ENCODE measurements around the gene TMEM109. TPM values are rescaled to one million over a fixed set of nuclear protein-coding genes. Genes with fewer than 3 reads are reported as not detected.

TMEM109 gene
- total and polyA plus RNA-seq, 2 of the 4 experiments (the other 2 are of a cell fraction): 15.1 to 69.7 TPM

DNA sequence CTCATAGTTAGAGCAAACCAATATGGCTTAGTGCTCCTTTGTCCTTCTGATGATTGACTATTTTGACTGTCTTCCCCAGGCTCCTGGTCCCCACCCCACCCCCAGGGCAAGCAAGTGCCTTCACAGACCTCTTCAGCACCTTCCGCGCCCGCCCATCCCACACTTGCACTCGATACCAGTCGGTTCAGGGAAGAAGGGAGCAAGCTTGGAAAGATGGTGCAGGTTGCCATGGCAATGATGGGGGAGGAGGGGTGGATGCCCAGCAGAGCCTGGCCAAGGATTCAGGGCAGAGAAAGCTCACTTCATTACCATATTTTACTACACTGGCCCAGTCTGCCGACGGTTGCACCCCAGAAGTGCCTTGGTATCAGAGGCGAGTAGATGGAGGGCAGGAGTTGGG is 12.5 kb downstream of the TMEM109 start:
- Histone ChIP-seq H3K14ac (replicated peaks; ENCODE audit: low read depth, low read length) (no peak overlapping the region), H4K5ac (ENCODE audit: low read depth, low read length) (no peak overlapping the region), H4K8ac (ENCODE audit: low read depth in 2 of 2, low read length in 2 of 2) (no peak overlapping the region), H3K18ac (ENCODE audit: low read depth, low read length) (no peak overlapping the region), H2BK15ac (ENCODE audit: low read depth, low read length) (no peak overlapping the region), H2AK9ac (replicated peaks; ENCODE audit: low read depth, low read length, poor library complexity) (peak overlapping the region; percentile 13), H3K79me1 (ENCODE audit: low read depth in 1 of 2, low read length in 2 of 2) (peaks cover 5 to 28% of the 10 kb centered on the region in 2 experiments; a peak in 3 of 4 replicates), H3K4ac (ENCODE audit: low read depth, low read length) (no peak overlapping the region), H2BK20ac (ENCODE audit: low read depth, low read length) (no peak overlapping the region), H3K9me1 (ENCODE audit: insufficient read depth, low read length) (peaks cover 7% of the 10 kb centered on the region; the same call in 1 of the 2 replicates), H3K9ac (ENCODE audit: low read depth, low read length) (no peak overlapping the region), H3K4me2 (ENCODE audit: low read depth, low read length) (no peak overlapping the region), H3K23ac (ENCODE audit: low read depth, low read length) (no peak overlapping the region), H2BK120ac (ENCODE audit: low read depth, low read length) (no peak overlapping the region), H3K9me3 (ENCODE audit: control insufficient read depth, insufficient read depth, low read length) (no peaks in the 10 kb centered on the region), H3K56ac (ENCODE audit: extremely low read depth, insufficient read depth, low read length) (no peak overlapping the region), H4K91ac (ENCODE audit: insufficient read depth, low read depth, low read length) (no peak overlapping the region), H3K27me3 (ENCODE audit: control insufficient read depth, insufficient read depth, low read length) (no peaks in the 10 kb centered on the region), H3K27ac (ENCODE audit: insufficient read depth, low read length) (no peak overlapping the region), H3K4me3 (ENCODE audit: insufficient read depth, low read depth, low read length) (no peak overlapping the region), H3K4me1 (ENCODE audit: control insufficient read depth, insufficient read depth, low read length) (peaks cover 14% of the 10 kb centered on the region), H2AK5ac (ENCODE audit: low read depth, low read length) (no peak overlapping the region), H3K36me3 (ENCODE audit: control insufficient read depth, insufficient read depth, low read length) (peaks cover 35% of the 10 kb centered on the region), H2AFZ (replicated peaks; ENCODE audit: low read length, poor library complexity) (no peak overlapping the region), H4K20me1 (ENCODE audit: insufficient read depth, low read length) (peaks cover 12% of the 10 kb centered on the region), H2BK5ac (ENCODE audit: low read depth, low read length, poor library complexity, severe bottlenecking) (no peak overlapping the region)
- ChIA-PET CTCF (no interaction called here), POLR2A (ENCODE audit: unreplicated experiment) (no interaction called here)
- no TSS peak for BruUV-seq (replicated peaks)
- ATAC-seq (ENCODE audit: low read depth) (no peak), DNase-seq (no peak)
- TF ChIP-seq RFX5 (IDR thresholded peaks at IDR 0.05; ENCODE audit: low read depth, low read length) (no peak), SMC3 (IDR thresholded peaks at IDR 0.05; ENCODE audit: low read depth, low read length) (no peak), MAFK (IDR thresholded peaks at IDR 0.05; ENCODE audit: low read depth, low read length) (no peak), CHD1 (IDR thresholded peaks at IDR 0.05; ENCODE audit: low read depth, low read length) (no peak), MXI1 (IDR thresholded peaks at IDR 0.05; ENCODE audit: borderline replicate concordance, low read depth, low read length) (no peak), NFE2L2 (IDR thresholded peaks at IDR 0.05; ENCODE audit: low read depth, low read length) (no peak), FOS (IDR thresholded peaks at IDR 0.05; ENCODE audit: low read depth, low read length) (no peak), MAZ (IDR thresholded peaks at IDR 0.05; ENCODE audit: borderline replicate concordance, low read depth, low read length) (no peak), RAD21 (IDR thresholded peaks at IDR 0.05; ENCODE audit: low read length) (no peak), CEBPB (IDR thresholded peaks at IDR 0.05; ENCODE audit: low read depth, low read length) (no peak), POLR2A (IDR thresholded peaks at IDR 0.05; ENCODE audit: low read depth, low read length) (no peak), RCOR1 (IDR thresholded peaks at IDR 0.05; ENCODE audit: insufficient replicate concordance, low read length) (no peak), BHLHE40 (IDR thresholded peaks at IDR 0.05; ENCODE audit: low read depth, low read length) (no peak)
- TF ChIP-seq, protein P1, sequence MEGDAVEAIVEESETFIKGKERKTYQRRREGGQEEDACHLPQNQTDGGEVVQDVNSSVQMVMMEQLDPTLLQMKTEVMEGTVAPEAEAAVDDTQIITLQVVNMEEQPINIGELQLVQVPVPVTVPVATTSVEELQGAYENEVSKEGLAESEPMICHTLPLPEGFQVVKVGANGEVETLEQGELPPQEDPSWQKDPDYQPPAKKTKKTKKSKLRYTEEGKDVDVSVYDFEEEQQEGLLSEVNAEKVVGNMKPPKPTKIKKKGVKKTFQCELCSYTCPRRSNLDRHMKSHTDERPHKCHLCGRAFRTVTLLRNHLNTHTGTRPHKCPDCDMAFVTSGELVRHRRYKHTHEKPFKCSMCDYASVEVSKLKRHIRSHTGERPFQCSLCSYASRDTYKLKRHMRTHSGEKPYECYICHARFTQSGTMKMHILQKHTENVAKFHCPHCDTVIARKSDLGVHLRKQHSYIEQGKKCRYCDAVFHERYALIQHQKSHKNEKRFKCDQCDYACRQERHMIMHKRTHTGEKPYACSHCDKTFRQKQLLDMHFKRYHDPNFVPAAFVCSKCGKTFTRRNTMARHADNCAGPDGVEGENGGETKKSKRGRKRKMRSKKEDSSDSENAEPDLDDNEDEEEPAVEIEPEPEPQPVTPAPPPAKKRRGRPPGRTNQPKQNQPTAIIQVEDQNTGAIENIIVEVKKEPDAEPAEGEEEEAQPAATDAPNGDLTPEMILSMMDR (conservative IDR thresholded peaks at IDR 0.05; ENCODE audit: low read depth, low read length): no peak
- TF ChIP-seq, protein P2, sequence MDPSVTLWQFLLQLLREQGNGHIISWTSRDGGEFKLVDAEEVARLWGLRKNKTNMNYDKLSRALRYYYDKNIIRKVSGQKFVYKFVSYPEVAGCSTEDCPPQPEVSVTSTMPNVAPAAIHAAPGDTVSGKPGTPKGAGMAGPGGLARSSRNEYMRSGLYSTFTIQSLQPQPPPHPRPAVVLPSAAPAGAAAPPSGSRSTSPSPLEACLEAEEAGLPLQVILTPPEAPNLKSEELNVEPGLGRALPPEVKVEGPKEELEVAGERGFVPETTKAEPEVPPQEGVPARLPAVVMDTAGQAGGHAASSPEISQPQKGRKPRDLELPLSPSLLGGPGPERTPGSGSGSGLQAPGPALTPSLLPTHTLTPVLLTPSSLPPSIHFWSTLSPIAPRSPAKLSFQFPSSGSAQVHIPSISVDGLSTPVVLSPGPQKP (IDR thresholded peaks at IDR 0.05; ENCODE audit: borderline replicate concordance, low read depth, low read length): no peak
- TF ChIP-seq, protein P3, sequence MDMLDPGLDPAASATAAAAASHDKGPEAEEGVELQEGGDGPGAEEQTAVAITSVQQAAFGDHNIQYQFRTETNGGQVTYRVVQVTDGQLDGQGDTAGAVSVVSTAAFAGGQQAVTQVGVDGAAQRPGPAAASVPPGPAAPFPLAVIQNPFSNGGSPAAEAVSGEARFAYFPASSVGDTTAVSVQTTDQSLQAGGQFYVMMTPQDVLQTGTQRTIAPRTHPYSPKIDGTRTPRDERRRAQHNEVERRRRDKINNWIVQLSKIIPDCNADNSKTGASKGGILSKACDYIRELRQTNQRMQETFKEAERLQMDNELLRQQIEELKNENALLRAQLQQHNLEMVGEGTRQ (IDR thresholded peaks at IDR 0.05; ENCODE audit: low read depth, low read length): no peak
- dilution Hi-C loops (cut with HindIII; ENCODE audit: low sequenced_read_pairs, unreplicated experiment) (no loop called here), in situ Hi-C loops (cut with MboI; ENCODE audit: low sequenced_read_pairs) (no loop called here), intact Hi-C loops (cut with micrococcal nuclease) (no loop called here)
- WGBS, 2 experiments (ENCODE audit: extremely low coverage in 2 of 2, insufficient read length in 1 of 2): no CpG with 5 or more reads among the region's 8 CpGs
